HUES64 (cell line): ENCODE measurements around the gene MOAP1. TPM values are rescaled to one million over a fixed set of nuclear protein-coding genes. Genes with fewer than 3 reads are reported as not detected.
"Not testable (repeated sequence)": the region's sequence is repeated elsewhere in the genome, so short reads cannot be mapped to it uniquely, and the experiment has no call there.

ENCODE experiments used
- H3K27ac ChIP-seq: 2 replicates; pipeline ENCODE4 v1.7.0; 2013; ENCODE audit warnings: low read depth, low read length, inconsistent platforms
- H3K27me3 ChIP-seq: 2 replicates; pipeline ENCODE4 v1.6.1; 2013; ENCODE audit warnings: mild to moderate bottlenecking, low read length; ENCODE audit not compliant: insufficient read depth
- H3K36me3 ChIP-seq: 2 replicates; pipeline ENCODE4 v1.6.1; 2013; ENCODE audit warnings: mild to moderate bottlenecking, low read length; ENCODE audit not compliant: insufficient read depth
- H3K4me1 ChIP-seq: 2 replicates; pipeline ENCODE4 v1.6.1; 2013; ENCODE audit warnings: mild to moderate bottlenecking, low read length, moderate library complexity; ENCODE audit not compliant: insufficient read depth
- H3K4me3 ChIP-seq: 2 replicates; pipeline ENCODE4 v1.5.1; 2013; ENCODE audit warnings: mild to moderate bottlenecking, low read length, moderate library complexity
- H3K9ac ChIP-seq: 2 replicates; pipeline ENCODE4 v1.6.1; 2013; ENCODE audit warnings: mild to moderate bottlenecking, low read depth, low read length
- H3K9me3 ChIP-seq: 2 replicates; pipeline ENCODE4 v1.6.1; 2013; ENCODE audit warnings: low read depth, low read length; ENCODE audit not compliant: insufficient read depth
- WGBS: fragments of 150-250, 120-280 bp; methylation state at CpG from one replicate; pipeline ENCODE4 v1.1.7; 2013; ENCODE audit warnings: missing lambda C conversion rate; 5-methylcytosine and 5-hydroxymethylcytosine counted together
- polyA plus RNA-seq, 2 experiments: library from polyadenylated mRNA; stranded (reverse); fragments of 50-300 nt; gene quantifications; one replicate each; pipeline ENCODE4 v1.2.3, GENCODE V29; 2013

Gene MOAP1, protein sequence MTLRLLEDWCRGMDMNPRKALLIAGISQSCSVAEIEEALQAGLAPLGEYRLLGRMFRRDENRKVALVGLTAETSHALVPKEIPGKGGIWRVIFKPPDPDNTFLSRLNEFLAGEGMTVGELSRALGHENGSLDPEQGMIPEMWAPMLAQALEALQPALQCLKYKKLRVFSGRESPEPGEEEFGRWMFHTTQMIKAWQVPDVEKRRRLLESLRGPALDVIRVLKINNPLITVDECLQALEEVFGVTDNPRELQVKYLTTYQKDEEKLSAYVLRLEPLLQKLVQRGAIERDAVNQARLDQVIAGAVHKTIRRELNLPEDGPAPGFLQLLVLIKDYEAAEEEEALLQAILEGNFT
- 12.5 TPM for polyA plus RNA-seq (2013, experiment 1 of 2)
- 14.5 TPM for polyA plus RNA-seq (2013, experiment 2 of 2)

GRCh38 chr14:93184391-93185348, at the start of gene MOAP1, which contains the start of gene LYSET:
MOAP1 (minus strand) TSS chr14:93184897; CDS start chr14:93184242, 655 bp downstream.
LYSET (plus strand) TSS chr14:93185317; CDS start chr14:93185406, 89 bp downstream.
- under 1% methylated on average over 124 of the region's 124 CpGs for WGBS
- no peaks in the 10 kb centered on the region for H3K27me3 ChIP-seq
- peak within 1 kb of the TSS; percentile 94 for H3K27ac ChIP-seq
- peak within 1 kb of the TSS; percentile 91 for H3K9ac ChIP-seq
- peaks cover 28% of the 10 kb centered on the region for H3K36me3 ChIP-seq
- no peaks in the 10 kb centered on the region for H3K4me1 ChIP-seq
- peak within 1 kb of the TSS; percentile 98 for H3K4me3 ChIP-seq
- no peaks in the 10 kb centered on the region for H3K9me3 ChIP-seq

- H3K9me3 ChIP-seq, H3K27me3 ChIP-seq, H3K27ac ChIP-seq, H3K4me3 ChIP-seq, H3K4me1 ChIP-seq, H3K9ac ChIP-seq, H3K36me3 ChIP-seq: not testable (repeated sequence)
- 97% methylated on average over 5 of the region's 5 CpGs for WGBS
Measured at GRCh38 chr14:93233078-93233477, 48.4 kb upstream of the MOAP1 start.

DNA sequence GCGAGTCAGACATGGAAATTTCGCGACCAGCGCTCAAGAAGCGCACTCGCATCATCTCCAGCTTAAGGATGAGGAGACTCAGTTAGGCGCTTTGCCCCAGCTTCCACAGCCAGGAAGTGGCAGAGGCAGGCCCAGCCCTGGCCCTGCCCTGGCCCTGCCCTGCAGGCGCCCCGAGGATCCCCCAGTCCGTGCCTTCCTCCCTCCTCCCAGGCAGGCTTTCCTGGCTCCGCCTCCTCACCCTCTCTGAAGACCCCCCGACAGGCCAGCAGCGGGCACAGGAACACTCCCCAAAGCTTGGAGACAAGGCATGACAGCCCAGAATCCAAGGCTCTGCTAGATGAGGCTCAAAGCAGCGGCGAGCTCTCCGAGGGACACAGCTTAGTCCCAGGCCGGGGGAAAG, 47.5 kb upstream of the MOAP1 start:
- H3K4me3 ChIP-seq, result no peak overlapping the region
- 93% methylated on average over 17 of the region's 17 CpGs for WGBS
- H3K27me3 ChIP-seq, result no peaks in the 10 kb centered on the region
- no peak overlapping the region for H3K27ac ChIP-seq
- H3K4me1 ChIP-seq, result no peaks in the 10 kb centered on the region
- H3K9me3 ChIP-seq, result no peaks in the 10 kb centered on the region
- H3K36me3 ChIP-seq, result peaks cover 18% of the 10 kb centered on the region
- H3K9ac ChIP-seq, result no peak overlapping the region

- no peak overlapping the region for H3K27ac ChIP-seq
- no peak overlapping the region for H3K9ac ChIP-seq
- no peaks in the 10 kb centered on the region for H3K4me1 ChIP-seq
- WGBS, result 92% methylated on average over 39 of the region's 39 CpGs
- H3K9me3 ChIP-seq, result no peaks in the 10 kb centered on the region
- H3K4me3 ChIP-seq, result no peak overlapping the region
- H3K36me3 ChIP-seq, result peaks cover 24% of the 10 kb centered on the region
- H3K27me3 ChIP-seq, result no peaks in the 10 kb centered on the region
Measured at GRCh38 chr14:93231129-93231979, 46.7 kb upstream of the MOAP1 start.

GRCh38 chr14:93230539-93230938, 45.8 kb upstream of the MOAP1 start:
- Histone ChIP-seq H3K4me3 (no peak overlapping the region), H3K36me3 (peaks cover 31% of the 10 kb centered on the region), H3K9me3 (no peaks in the 10 kb centered on the region), H3K27me3 (no peaks in the 10 kb centered on the region), H3K4me1 (no peaks in the 10 kb centered on the region), H3K9ac (no peak overlapping the region), H3K27ac (no peak overlapping the region)
- 94% methylated on average over 16 of the region's 16 CpGs for WGBS

DNA sequence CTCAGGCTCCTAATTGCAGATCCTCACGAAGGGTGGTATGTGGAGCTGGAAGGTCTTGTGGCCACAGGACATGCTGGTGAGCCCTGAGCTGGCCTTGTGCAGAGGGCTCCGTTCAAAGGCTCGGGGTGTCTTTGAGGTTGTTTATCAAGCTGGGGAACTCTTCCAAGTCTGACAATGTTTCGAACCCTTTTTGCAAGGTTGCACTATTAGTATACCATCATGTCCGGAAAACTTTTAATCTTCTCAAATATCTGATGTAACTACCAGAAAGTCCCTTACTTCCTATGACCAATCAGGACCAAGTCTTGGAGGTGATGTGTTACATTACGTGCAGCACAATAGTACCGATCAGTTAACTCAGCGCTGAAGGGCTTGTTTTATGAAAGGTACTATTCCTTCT, 43.9 kb upstream of the MOAP1 start:
- no peaks in the 10 kb centered on the region for H3K4me1 ChIP-seq
- no peak overlapping the region for H3K9ac ChIP-seq
- H3K36me3 ChIP-seq, result peaks cover 44% of the 10 kb centered on the region
- H3K4me3 ChIP-seq, result no peak overlapping the region
- 96% methylated on average over 8 of the region's 8 CpGs for WGBS
- H3K27ac ChIP-seq, result no peak overlapping the region
- no peaks in the 10 kb centered on the region for H3K27me3 ChIP-seq
- H3K9me3 ChIP-seq, result no peaks in the 10 kb centered on the region

DNA sequence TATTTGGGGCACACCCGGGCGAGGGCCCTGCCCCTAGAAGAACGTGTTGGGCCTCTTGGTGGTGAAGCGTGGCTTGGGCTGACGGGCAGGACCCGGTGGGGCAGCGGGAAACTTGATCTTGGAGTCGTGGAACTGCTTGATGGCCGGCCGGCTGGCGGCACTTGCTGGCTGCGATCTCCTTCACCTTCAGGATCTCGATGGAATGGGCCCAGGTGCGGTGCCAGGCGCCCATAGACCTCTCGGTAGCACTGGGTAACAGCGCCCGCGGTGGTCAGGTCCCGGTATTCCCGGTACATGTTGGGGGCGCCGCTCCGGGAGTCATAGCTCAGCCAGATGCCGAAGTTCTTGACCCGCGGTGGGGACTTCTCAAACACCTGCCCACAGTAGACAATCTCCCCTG, 38.9 kb upstream of the MOAP1 start:
- WGBS, result 96% methylated on average over 27 of the region's 27 CpGs
- no peaks in the 10 kb centered on the region for H3K9me3 ChIP-seq
- H3K36me3 ChIP-seq, result peaks cover 80% of the 10 kb centered on the region
- H3K4me3 ChIP-seq, result no peak overlapping the region
- no peaks in the 10 kb centered on the region for H3K27me3 ChIP-seq
- H3K9ac ChIP-seq, result no peak overlapping the region
- no peak overlapping the region for H3K27ac ChIP-seq
- no peaks in the 10 kb centered on the region for H3K4me1 ChIP-seq

DNA sequence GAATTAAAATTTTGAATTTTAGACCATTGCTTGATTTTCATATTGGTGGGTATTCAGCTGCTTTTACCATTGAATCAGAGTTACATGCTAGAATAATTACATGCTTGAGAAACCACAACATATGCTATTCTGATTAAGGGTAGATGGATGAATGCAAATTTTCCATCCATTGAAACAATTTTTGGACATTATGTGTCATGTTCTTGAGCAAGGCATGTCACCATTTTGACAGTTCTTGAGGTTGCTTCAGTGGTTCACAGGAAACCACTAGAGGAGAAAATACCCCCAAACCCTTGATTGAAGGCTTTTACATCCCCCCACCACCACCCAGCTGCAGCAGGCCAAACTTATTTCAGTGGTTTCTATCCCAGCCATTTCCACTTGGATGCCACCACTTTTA, 35.8 kb upstream of the MOAP1 start:
- H3K9ac ChIP-seq, result no peak overlapping the region

GRCh38 chr14:93219103-93219726, 34.5 kb upstream of the MOAP1 start:
- H3K27ac ChIP-seq, result no peak overlapping the region
- 91% methylated on average over 3 of the region's 3 CpGs for whole genome bisulfite sequencing
- no peaks in the 10 kb centered on the region for H3K4me1 ChIP-seq

More for the DNA sequence above, 35.8 kb upstream of the MOAP1 start:
- Histone ChIP-seq H3K27ac (no peak overlapping the region), H3K27me3 (no peaks in the 10 kb centered on the region), H3K4me1 (no peaks in the 10 kb centered on the region), H3K9me3 (no peaks in the 10 kb centered on the region), H3K36me3 (peaks cover 78% of the 10 kb centered on the region), H3K4me3 (no peak overlapping the region)

DNA sequence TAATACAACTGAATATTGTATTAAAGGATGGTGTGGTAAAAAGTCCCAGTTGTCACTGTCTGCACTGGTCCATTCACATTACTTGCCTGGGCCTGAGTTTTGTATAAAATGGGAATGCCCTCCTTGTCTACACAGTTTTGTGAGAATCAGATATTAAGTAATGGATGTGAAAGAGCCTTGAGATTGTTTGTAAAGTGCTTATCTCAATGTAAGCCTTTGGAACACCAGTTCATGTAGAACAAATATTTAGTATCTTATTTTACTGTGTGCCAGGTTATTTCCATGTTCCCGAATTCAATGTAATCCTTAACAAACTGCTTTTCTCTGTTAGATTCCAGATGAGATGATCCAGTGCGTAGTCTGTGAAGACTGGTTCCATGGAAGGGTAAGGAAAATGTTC, 29.9 kb upstream of the MOAP1 start:
- Histone ChIP-seq H3K36me3 (peaks cover 75% of the 10 kb centered on the region), H3K4me1 (no peaks in the 10 kb centered on the region), H3K27ac (no peak overlapping the region)

More at GRCh38 chr14:93219103-93219726, 34.5 kb upstream of the MOAP1 start:
- Histone ChIP-seq H3K27me3 (no peaks in the 10 kb centered on the region), H3K9me3 (no peaks in the 10 kb centered on the region), H3K4me3 (no peak overlapping the region), H3K36me3 (peaks cover 83% of the 10 kb centered on the region), H3K9ac (no peak overlapping the region)

More for the DNA sequence above, 29.9 kb upstream of the MOAP1 start:
- WGBS, result 100% methylated on average over 2 of the region's 2 CpGs
- Histone ChIP-seq H3K4me3 (no peak overlapping the region), H3K9ac (no peak overlapping the region), H3K27me3 (no peaks in the 10 kb centered on the region), H3K9me3 (no peaks in the 10 kb centered on the region)
